SKM-1 (cell line): ENCODE results near the gene INTS1.

Experiments used
- DNase-seq: peaks from one replicate; lab custom pipeline; 2025; ENCODE audit not compliant: unreplicated experiment; lab: John Stamatoyannopoulos, UW

The INTS1 gene

GRCh38 chr7:1542329-1542728 lies 38.1 kb upstream of the INTS1 start:
- DNase-seq, result no peak

GRCh38 chr7:1541431-1542162 lies 37.4 kb upstream of the INTS1 start:
- no peak for DNase-seq

- DNase-seq, result no peak
These were observed 36.6 kb upstream of the INTS1 start for GRCh38 chr7:1540776-1541271.

DNA sequence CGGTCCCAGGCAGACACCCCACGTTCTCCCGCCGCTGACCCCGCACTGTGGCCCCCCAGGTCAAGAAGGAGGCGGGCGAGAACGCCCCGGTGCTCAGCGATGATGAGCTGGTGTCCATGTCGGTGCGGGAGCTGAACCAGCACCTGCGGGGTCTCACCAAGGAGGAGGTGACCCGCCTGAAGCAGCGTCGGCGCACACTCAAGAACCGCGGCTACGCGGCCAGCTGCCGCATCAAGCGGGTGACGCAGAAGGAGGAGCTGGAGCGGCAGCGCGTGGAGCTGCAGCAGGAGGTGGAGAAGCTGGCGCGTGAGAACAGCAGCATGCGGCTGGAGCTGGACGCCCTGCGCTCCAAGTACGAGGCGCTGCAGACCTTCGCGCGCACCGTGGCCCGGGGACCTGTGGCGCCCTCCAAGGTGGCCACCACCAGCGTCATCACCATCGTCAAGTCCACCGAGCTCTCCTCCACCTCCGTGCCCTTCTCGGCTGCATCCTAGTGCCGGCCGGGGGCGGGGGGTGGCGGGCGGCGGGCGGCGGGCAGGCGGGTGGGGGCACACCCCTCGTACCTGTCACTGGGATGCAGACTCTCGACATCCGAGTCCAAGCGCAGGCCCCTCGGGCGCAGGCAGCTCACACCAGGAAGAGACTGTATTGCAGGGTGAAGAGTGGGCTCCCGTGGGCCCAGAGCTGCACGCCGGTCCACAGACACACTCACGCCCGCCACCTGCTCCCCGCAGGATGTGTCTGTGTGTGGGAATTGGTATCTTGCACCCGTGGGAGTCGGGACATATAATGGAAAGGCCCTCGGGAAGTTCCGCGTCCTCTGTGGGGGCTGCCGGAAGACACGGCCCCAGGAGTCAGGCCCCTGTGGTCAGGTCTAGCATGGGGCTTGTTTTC lies 35.9 kb upstream of the INTS1 start:
- no peak for DNase-seq

DNA sequence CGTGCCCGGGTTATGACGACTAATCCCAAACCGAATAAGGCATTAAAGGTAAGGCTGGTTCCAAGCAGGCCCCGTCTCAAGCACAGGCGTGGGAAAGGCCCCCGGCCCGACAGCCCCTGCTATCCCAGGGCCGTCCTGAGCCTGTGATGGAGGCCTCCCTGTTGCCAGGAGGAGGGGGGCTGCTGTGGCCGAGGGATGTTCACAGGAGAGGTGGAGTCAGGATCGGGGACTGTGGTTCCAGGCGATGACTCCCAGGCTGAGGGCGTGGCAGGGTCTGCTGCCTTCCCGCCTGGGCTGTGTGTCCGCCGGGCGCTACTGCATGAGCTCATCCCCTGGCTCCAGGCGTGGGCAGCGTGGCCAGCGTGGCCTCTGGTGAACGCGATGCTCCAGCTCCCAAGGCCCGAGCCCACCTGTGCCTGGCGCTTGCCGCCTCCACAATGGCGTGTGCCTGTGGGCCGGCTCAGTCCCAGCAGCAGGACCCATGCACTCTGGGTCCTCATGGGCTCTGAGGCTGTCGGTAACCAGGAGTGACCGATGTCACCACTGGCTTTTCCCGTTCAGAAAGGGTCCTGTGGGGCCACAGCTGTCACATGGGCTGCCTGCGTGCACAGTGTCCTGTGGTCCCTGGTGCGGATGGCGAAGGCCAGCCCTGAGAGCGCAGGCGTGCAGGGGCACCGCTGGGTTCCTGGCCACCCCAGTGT lies 35.1 kb upstream of the INTS1 start:
- DNase-seq, result no peak

DNA sequence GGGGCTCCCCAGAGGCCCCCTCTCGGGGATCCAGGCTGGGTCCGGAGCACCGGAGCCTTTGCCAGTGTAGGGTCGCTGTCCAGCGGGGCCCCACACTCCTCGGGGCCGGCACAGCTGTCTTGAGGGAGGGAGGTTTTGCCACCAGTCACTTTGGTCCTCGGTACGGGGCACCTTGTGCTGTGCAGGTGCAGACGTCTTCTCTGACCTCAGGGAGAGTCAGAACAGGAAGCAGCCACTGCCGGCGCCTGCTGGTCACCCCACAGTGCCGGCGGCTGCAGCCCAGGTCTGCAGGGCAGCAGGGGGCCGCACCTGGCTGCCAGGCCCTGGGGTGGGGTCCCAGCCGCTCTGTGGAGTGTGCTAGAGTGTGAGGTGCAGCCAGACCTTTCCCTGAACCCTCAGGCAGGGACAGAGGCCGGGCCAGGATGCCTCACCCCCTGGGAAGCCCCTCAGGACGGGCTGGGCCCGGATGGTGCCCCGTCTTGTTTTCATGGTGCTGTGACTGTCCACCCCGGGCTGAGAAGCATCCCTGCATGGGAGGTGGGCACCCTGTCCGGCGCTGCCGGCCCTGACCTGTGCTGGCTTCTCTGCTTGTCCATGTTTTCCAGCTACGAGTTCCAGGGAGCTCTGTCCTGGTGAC lies 34.5 kb upstream of the INTS1 start:
- DNase-seq, result no peak

DNA sequence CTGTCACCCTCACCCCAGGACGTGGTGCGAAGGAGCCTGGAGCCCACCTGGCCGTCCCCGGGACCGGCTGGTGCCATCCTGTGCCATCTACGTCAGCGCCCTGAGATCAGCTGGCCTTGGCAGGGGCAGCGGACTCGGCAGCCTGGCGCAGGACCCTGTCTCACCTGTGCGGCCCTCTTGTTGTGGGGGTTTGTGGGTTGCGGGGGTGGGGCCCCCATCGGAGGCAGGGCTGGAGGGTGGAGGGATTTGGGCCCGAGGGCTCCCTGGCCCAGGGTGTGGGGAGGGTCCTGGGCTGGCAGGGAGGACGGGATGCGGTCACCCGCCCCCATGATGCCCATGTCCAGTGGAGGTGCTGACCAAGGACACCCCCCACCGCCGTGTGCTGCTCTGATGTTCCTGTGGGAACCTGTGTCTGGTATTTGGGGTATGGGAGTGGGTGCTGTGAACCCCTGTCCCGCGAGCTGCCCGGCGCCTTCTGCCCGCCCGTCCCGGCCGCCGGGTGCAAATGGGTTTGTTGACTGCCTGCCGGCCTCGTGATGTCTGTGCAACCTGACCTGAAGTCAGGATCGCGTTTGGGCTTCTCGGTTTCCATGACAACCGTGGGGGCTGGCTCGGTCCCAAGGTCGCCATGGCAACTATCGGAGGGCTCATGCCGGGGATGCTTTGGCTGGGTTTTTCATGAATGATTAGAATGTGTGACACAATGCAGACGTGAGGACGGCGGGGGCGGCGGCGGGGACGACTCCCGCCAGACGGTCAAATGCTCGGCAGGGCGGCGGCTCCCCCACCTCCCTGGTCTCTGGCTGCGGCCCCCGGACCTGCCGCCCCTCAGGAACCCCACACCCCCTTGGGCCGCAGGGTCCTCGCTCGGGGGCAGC lies 33.6 kb upstream of the INTS1 start:
- DNase-seq, result no peak

DNA sequence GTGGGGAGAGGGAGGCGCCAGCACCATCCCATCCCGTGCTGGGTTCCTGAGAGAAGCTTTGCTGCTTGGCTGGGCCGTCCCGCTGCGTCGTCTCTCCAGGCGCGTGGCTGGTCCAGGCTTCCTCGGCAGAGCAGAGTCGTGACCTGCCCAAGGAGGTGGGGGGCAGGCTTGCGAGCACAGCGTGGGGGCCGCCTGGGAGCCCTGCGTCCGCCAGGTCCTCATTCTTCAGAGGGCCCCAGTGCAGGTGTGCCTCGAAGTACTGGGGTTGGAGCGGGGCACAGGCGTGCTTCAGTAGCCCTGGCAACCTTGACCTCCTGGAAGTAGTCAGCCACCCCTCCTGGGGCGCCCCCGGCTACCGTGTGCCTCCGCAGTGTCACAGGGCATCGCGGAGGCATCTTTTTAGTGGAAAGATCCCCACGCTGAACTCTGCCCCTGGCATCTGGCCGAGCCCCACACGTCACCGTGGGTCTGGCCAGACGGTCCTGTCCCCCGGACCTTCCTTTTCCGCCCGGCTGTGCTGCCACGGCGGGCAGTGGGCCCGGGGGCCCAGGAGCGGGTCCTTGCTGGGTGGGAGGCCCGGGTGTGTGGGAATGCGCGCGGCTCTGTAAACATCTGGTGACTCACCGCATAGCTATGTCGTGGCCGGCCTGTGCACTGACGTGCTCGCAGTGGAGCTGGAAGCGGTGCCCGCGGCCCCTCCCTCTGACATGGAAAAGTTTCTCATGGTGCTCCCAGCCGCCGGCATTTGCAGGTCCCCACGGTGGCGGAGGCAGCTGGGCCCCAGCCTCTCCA lies 32.8 kb upstream of the INTS1 start:
- DNase-seq, result no peak

DNA sequence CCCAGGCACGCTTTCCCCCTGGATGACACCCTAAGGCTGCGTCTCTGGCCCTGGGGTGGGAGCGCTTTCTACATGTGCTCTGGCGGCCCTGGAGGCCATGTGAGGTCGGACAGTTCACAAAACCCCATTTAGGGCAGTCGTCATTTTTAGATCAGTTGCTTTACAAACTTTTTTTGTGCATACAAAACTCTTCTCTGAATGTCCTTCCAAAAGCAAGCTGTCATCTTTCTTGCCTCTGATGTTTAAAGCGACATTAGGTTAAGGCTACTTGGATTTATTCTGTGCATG lies 32.2 kb upstream of the INTS1 start:
- DNase-seq, result no peak

GRCh38 chr7:1535701-1536454 lies 31.7 kb upstream of the INTS1 start:
- DNase-seq, result no peak

DNA sequence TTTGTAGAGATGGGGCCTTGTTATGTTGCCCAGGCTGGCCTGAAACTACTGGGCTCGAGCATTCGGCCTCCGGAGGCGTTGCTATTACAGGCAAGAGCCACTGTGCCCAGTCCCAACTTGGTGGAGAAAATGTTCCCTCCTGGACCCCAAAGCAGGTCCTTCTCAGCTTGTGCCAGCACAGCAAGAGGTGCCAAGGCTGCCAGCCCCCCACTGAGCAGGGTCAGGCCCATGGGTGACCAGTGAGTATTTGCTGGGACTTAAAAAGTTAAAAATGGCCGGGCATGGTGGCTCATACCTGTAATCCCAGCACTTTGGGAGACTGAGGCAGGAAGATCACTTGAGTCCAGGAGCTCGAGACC lies 30.9 kb upstream of the INTS1 start:
- DNase-seq, result no peak

DNA sequence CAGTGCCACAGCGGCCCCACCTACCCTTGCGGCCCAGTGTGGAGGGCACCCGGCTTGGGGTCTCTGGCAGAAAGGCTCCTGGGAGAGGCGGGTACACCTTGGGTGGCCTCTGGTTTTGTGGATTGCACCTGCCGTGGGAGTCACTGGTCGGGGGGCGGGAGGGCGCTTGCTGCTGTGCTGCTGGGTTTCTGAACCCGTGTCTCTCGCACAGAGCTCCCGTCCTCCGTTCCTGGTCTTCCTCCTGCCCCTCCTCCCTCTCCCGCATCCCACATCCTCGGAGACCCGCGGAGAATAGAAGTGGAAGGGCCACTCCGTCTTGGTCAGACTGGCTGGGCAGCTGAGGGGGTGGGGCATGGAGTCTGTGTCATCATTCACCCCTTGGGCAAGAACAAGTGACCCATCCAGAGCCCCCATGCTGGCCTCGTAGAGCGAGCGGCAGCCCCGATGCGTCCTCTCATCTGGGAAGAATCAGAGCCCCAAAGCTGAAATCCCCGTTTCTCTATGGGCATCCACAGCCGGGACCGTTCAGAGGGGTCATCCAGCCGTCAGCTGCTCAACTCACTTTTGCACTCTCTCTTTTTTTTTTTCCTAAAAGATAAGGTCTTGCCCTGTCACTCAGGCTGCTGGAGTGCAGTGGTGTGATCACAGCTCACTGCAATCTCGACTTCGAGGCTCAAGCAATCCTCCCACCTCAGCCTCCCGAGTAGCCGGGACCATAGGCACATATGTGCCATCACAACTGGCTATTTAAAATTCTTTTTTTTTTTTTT lies 30.3 kb upstream of the INTS1 start:
- DNase-seq, result no peak

DNA sequence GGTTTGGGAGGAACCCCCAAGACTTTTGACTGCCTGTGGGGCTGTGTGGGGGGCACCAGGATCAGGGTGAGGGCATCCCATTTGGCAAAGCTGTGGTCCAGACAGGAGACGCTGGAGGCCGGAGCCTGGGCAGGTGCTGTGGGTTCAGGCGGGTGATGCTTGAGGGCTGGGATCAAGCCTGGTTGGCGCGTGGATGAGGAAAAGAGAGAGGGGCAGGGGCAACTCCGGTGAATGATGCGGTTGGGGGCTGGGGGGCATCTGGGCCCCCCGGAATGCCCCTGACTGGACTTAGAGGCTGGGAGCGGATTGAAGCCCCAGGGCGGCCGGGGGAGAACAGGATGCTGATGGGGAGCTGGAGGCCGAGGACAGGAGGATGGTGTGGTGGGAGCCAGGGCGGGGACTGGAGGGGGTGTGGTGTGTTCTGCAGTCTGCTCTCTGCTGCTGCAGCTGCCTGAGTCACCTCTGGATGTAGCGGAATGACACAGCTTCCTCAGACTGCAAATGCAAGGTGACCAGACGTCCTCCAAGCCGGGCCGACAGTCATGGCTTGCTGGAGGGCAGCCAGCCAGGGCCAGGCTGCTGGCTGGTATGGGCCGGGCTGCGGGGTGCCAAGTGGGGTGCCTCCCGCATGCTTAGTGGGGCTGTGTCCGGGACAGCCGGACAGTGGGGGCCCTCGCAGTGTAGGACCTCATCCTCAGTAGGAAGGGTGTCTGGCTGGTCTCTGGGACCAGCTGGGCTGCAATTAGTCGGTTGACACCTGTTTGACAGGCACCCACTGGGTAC lies 29.5 kb upstream of the INTS1 start:
- no peak for DNase-seq

DNA sequence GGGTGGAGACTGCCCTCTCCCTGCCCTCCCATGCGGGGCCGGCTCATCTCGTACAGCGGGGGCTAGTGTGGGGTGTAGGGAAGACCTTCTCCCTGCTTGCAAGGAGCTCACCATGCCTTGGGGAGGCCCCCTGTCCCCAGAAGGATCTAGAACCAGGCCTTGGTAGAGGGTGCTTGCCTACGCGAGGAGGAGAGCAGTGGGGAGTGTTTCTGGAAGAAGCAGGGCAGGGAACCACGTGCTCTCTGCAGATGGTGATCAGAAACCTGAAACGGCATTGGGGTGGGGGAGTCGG lies 29.0 kb upstream of the INTS1 start:
- DNase-seq, result no peak

DNA sequence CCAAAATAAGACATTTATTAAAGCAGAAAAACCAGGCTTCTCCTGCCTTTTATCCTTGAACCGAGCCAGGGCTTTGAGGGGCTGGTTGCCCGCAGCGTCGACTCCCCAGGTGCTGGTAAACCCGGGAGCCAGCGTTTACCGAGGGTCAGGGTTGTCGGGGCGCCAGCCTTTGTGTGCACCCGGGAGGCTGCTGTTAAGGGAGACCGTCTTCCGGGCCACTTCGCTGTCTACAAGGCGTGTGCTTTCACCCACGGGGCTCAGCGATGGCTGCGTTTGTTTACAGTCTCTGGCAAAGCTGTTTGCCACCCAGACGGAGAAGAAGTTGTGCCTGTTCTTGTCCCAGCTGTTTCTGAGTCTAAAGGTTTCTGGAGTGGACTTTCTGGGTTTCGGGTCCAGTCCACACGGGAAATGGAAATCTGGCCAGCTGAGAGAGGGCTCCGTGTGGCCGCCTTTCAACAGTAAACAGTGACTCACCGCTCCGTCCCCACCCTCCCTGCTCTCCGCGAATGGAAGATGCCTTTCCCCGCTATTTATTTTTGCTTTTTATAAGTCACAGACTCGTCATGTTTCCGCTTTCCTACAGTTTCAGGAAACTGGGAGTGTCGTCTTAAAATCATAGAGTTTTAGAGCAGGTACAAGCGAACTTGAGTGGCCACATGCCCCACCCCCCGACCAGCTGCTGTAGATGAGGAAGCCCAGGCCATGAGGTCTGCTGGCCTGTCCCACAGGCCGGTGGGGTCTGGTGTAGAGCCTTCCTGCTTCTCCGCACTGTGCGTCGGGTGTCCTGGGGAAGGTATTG lies 28.5 kb upstream of the INTS1 start:
- no peak for DNase-seq

GRCh38 chr7:1531979-1532455 lies 27.8 kb upstream of the INTS1 start:
- DNase-seq, result no peak
